Measurements from ENCODE around the gene C1orf115. TPM values are rescaled to one million over a fixed set of nuclear protein-coding genes. Genes with fewer than 3 reads are reported as not detected.

The C1orf115 gene
- total RNA-seq, 1 donor from 2014 or later = 1.8 TPM

DNA sequence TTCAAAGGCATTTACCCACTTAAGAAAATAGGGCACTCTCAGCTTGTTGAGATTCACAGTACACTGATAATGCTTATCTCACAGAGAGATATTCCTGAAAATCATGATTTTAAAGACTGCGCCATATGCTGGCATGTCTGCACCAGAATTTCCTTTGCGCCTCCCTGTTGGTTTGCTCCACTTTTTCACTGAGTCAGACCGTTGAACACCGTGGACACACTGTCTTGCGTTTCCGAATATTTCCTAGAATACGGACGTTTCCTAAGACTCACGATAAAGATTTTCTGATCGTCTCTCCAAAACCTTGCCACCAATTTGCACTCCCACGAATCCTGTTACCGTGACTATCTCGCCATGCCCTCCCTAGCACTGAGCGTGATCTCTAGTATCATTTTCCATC lies 497 bp upstream of the C1orf115 start:
- Histone ChIP-seq H3K9ac (ENCODE audit: low read length) (no peak overlapping the region), H3K4me2 (ENCODE audit: low read length) (peak overlapping the region; percentile 82), H3K79me2 (ENCODE audit: insufficient read depth, low read length) (no peaks in the 10 kb centered on the region), H3K27me3 (ENCODE audit: insufficient read depth, low read length) (peaks cover 23% of the 10 kb centered on the region), H3K9me3 (ENCODE audit: insufficient read depth, low read depth, low read length) (no peaks in the 10 kb centered on the region), H4K20me1 (ENCODE audit: insufficient read depth, low read length) (no peaks in the 10 kb centered on the region), H3K4me3 (ENCODE audit: insufficient read depth, low read depth, low read length) (peak overlapping the region; percentile 47), H2AFZ (ENCODE audit: low read depth, low read length) (no peak overlapping the region), H3K27ac (ENCODE audit: low read depth, low read length) (no peak overlapping the region), H3K4me1 (ENCODE audit: insufficient read depth, low read length) (peaks cover 3% of the 10 kb centered on the region), H3K36me3 (ENCODE audit: insufficient read depth, low read length) (no peaks in the 10 kb centered on the region)
- TF ChIP-seq EZH2 (IDR thresholded peaks at IDR 0.05; ENCODE audit: insufficient read depth, low read length) = no peak
- TF ChIP-seq, protein P1, sequence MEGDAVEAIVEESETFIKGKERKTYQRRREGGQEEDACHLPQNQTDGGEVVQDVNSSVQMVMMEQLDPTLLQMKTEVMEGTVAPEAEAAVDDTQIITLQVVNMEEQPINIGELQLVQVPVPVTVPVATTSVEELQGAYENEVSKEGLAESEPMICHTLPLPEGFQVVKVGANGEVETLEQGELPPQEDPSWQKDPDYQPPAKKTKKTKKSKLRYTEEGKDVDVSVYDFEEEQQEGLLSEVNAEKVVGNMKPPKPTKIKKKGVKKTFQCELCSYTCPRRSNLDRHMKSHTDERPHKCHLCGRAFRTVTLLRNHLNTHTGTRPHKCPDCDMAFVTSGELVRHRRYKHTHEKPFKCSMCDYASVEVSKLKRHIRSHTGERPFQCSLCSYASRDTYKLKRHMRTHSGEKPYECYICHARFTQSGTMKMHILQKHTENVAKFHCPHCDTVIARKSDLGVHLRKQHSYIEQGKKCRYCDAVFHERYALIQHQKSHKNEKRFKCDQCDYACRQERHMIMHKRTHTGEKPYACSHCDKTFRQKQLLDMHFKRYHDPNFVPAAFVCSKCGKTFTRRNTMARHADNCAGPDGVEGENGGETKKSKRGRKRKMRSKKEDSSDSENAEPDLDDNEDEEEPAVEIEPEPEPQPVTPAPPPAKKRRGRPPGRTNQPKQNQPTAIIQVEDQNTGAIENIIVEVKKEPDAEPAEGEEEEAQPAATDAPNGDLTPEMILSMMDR (IDR thresholded peaks at IDR 0.05; ENCODE audit: insufficient read depth, low read depth, low read length) = no peak
- no peak for DNase-seq (ENCODE audit: low read depth)
- Mint-ChIP-seq H3K27ac (ENCODE audit: unreplicated experiment) (no peak overlapping the region), H3K36me3 (ENCODE audit: low read depth, unreplicated experiment) (no peaks in the 10 kb centered on the region), H3K27me3 (ENCODE audit: low read depth, unreplicated experiment) (peaks cover 38% of the 10 kb centered on the region), H3K9me3 (ENCODE audit: unreplicated experiment) (no peaks in the 10 kb centered on the region), H3K4me3 (ENCODE audit: unreplicated experiment) (peak overlapping the region; percentile 87), H3K4me1 (ENCODE audit: low read depth, unreplicated experiment) (no peaks in the 10 kb centered on the region)
- FAIRE-seq = no peak

DNA sequence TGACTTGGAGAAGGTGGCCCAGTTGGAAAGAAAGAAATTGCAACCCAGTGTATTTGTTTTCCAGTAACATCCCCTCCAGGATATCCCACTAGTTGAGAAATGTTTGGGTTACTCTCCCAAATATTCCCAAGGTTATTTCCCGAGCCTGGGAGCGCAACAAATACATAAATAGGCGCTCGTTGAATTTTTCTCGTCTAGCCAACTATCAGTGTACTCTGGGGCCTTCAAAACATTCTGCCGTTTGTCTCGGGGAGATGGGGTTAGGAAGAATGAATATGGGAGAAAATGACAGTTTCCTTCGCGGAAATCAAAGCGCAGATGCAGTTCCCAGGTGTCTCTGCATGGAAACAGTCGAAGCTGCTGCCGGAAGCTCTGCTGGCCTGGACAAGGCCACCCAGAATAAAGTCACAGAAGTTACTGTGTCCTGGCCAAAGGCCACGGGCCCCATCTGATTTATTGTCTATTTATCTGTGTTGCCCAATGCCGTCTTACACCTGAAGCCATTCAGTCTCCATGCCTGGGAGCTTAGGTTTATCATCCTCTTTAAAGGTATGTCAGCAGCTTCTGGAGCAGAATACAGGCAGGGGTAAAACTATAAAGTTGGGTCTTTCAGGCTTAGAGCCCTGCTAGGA lies 1.0 kb downstream of the C1orf115 start:
- Histone ChIP-seq H3K36me3 (ENCODE audit: insufficient read depth, low read length) (no peaks in the 10 kb centered on the region), H3K79me2 (ENCODE audit: insufficient read depth, low read length) (no peaks in the 10 kb centered on the region), H3K27me3 (ENCODE audit: insufficient read depth, low read length) (peaks cover 23% of the 10 kb centered on the region), H3K9me3 (ENCODE audit: insufficient read depth, low read depth, low read length) (no peaks in the 10 kb centered on the region), H3K27ac (ENCODE audit: low read depth, low read length) (no peak overlapping the region), H3K4me3 (ENCODE audit: insufficient read depth, low read depth, low read length) (no peak overlapping the region), H2AFZ (ENCODE audit: low read depth, low read length) (no peak overlapping the region), H3K4me1 (ENCODE audit: insufficient read depth, low read length) (peaks cover 3% of the 10 kb centered on the region), H4K20me1 (ENCODE audit: insufficient read depth, low read length) (no peaks in the 10 kb centered on the region), H3K4me2 (ENCODE audit: low read length) (peak overlapping the region; percentile 82), H3K9ac (ENCODE audit: low read length) (no peak overlapping the region)
- no peaks in the 10 kb centered on the region for H3K36me3 Mint-ChIP-seq (ENCODE audit: low read depth, unreplicated experiment)
- peak overlapping the region; percentile 72 for H3K4me3 Mint-ChIP-seq (ENCODE audit: unreplicated experiment)
- DNase-seq (ENCODE audit: low read depth) = no peak
- no peak for FAIRE-seq
- TF ChIP-seq, protein P1 (IDR thresholded peaks at IDR 0.05; ENCODE audit: insufficient read depth, low read depth, low read length) = no peak
- TF ChIP-seq EZH2 (IDR thresholded peaks at IDR 0.05; ENCODE audit: insufficient read depth, low read length) = no peak
- no peak overlapping the region for H3K27ac Mint-ChIP-seq (ENCODE audit: unreplicated experiment)
- no peaks in the 10 kb centered on the region for H3K9me3 Mint-ChIP-seq (ENCODE audit: unreplicated experiment)
- H3K4me1 Mint-ChIP-seq (ENCODE audit: low read depth, unreplicated experiment) = no peaks in the 10 kb centered on the region
- peaks cover 38% of the 10 kb centered on the region for H3K27me3 Mint-ChIP-seq (ENCODE audit: low read depth, unreplicated experiment)

Measured in astrocyte (in vitro differentiated cells and primary cell).